Uterus (tissue), 2 donors: ENCODE results near the gene ZFP1.

Source experiments
- POLR2A ChIP-seq, 2 donors: fragments of 450-650 bp; IDR thresholded peaks; one replicate each; pipeline ENCODE4 v1.6.1; 2016; ENCODE audit warnings: antibody characterized with exemption in 2 of 2, mild to moderate bottlenecking in 1 of 2, moderate library complexity in 1 of 2
- TF ChIP-seq, protein P1 (sequence below), 4 experiments: fragments of 200-600 bp in 2 of 4; fragments of 450-650 bp in 2 of 4; sonication (generic) in 2 of 4; IDR thresholded peaks; one replicate each; pipeline ENCODE4 v1.5.1; 2016 to 2019; ENCODE audit warnings: antibody characterized with exemption in 4 of 4, mild to moderate bottlenecking in 2 of 4, moderate library complexity in 1 of 4

DNA sequence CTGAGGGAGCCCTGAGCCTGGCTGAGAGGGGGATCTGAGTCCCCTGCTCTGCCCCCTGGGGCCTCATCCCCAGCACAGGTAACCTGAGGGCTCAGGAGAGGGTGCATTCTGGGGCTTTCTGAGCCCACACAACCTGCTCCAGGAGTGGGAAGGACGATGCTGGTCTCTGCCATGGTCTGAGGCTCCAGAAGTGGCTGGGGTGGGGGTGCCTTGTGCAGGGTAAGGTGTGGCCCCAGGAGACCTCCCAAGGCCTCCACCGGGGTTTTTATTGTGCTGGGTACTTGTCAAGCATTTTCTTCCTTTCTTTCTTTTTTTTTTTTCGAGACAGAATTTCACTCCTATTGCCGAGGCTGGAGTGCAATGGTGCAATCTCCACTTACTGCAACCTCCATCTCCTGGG, 70.8 kb downstream of the ZFP1 start:
- TF ChIP-seq, protein P1, sequence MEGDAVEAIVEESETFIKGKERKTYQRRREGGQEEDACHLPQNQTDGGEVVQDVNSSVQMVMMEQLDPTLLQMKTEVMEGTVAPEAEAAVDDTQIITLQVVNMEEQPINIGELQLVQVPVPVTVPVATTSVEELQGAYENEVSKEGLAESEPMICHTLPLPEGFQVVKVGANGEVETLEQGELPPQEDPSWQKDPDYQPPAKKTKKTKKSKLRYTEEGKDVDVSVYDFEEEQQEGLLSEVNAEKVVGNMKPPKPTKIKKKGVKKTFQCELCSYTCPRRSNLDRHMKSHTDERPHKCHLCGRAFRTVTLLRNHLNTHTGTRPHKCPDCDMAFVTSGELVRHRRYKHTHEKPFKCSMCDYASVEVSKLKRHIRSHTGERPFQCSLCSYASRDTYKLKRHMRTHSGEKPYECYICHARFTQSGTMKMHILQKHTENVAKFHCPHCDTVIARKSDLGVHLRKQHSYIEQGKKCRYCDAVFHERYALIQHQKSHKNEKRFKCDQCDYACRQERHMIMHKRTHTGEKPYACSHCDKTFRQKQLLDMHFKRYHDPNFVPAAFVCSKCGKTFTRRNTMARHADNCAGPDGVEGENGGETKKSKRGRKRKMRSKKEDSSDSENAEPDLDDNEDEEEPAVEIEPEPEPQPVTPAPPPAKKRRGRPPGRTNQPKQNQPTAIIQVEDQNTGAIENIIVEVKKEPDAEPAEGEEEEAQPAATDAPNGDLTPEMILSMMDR (IDR thresholded peaks at IDR 0.05), result no peak
- no peak for TF ChIP-seq POLR2A (IDR thresholded peaks at IDR 0.05)
